Liver (tissue), 3 donors: ENCODE measurements around the gene ABCA1.

Source experiments
- CTCF ChIP-seq: fragments of 150-350 bp; IDR thresholded peaks from 2 replicates; pipeline ENCODE4 v1.5.1; 2017; ENCODE audit warnings: improper control_type of control experiment, low read depth, low read length; ENCODE audit not compliant: missing input control
- FOXA2 ChIP-seq: IDR thresholded peaks from 2 replicates; pipeline ENCODE4 v1.6.1; 2016; ENCODE audit warnings: antibody characterized with exemption
- HNF4G ChIP-seq: IDR thresholded peaks from 2 replicates; pipeline ENCODE4 v1.6.1; 2016; ENCODE audit warnings: antibody characterized with exemption
- RAD21 ChIP-seq, 2 donors: IDR thresholded peaks; 2 replicates each; pipeline ENCODE4 v1.6.1; 2016; ENCODE audit warnings: antibody characterized with exemption in 2 of 2, mild to moderate bottlenecking in 2 of 2
- REST ChIP-seq: IDR thresholded peaks from 2 replicates; pipeline ENCODE4 v1.6.1; 2016; ENCODE audit warnings: antibody characterized with exemption, mild to moderate bottlenecking
- RXRA ChIP-seq, 2 donors: IDR thresholded peaks; 2 replicates each; pipeline ENCODE4 v1.6.1; 2017 to 2018; ENCODE audit warnings: antibody characterized with exemption in 2 of 2, mild to moderate bottlenecking in 1 of 2
- TAF1 ChIP-seq: conservative IDR thresholded peaks from 2 replicates; pipeline ENCODE4 v1.6.1; 2016; ENCODE audit warnings: antibody characterized with exemption, mild to moderate bottlenecking
- YY1 ChIP-seq: IDR thresholded peaks from 2 replicates; pipeline ENCODE4 v1.6.1; 2016; ENCODE audit warnings: antibody characterized with exemption, mild to moderate bottlenecking
- TF ChIP-seq, protein P1 (sequence below): IDR thresholded peaks from 2 replicates; pipeline ENCODE4 v1.6.1; 2016; ENCODE audit warnings: antibody characterized with exemption
- TF ChIP-seq, protein P2 (sequence below): IDR thresholded peaks from 2 replicates; pipeline ENCODE4 v1.6.1; 2016; ENCODE audit warnings: antibody characterized with exemption
- donor health status: healthy.
- donor health status: healthy.

- TF ChIP-seq YY1 (no peak), CTCF (no peak), REST (no peak), TAF1 (no peak), HNF4G (no peak), FOXA2 (no peak), RAD21 (IDR thresholded peaks at IDR 0.05) (no peak), RXRA (IDR thresholded peaks at IDR 0.05) (no peak)
- TF ChIP-seq, protein P1, sequence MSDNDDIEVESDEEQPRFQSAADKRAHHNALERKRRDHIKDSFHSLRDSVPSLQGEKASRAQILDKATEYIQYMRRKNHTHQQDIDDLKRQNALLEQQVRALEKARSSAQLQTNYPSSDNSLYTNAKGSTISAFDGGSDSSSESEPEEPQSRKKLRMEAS = no peak
- TF ChIP-seq, protein P2, sequence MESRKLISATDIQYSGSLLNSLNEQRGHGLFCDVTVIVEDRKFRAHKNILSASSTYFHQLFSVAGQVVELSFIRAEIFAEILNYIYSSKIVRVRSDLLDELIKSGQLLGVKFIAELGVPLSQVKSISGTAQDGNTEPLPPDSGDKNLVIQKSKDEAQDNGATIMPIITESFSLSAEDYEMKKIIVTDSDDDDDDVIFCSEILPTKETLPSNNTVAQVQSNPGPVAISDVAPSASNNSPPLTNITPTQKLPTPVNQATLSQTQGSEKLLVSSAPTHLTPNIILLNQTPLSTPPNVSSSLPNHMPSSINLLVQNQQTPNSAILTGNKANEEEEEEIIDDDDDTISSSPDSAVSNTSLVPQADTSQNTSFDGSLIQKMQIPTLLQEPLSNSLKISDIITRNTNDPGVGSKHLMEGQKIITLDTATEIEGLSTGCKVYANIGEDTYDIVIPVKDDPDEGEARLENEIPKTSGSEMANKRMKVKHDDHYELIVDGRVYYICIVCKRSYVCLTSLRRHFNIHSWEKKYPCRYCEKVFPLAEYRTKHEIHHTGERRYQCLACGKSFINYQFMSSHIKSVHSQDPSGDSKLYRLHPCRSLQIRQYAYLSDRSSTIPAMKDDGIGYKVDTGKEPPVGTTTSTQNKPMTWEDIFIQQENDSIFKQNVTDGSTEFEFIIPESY = no peak
Observed at GRCh38 chr9:104934691-104935500, 6.9 kb upstream of the ABCA1 start.
